GM23338 (cell line): ENCODE results near the gene ASPSCR1. TPM values are rescaled to one million over a fixed set of nuclear protein-coding genes. Genes with fewer than 3 reads are reported as not detected.

Source experiments
- ATAC-seq: fragments of 200-7000 bp; cut with Tn5 transposase; 3 replicates; pipeline ENCODE4 v1.9.1; 2020
- DNase-seq: peaks from one replicate; pipeline ENCODE4 v3.0.0-alpha.2; 2015; ENCODE audit warnings: low spot score
- H2AFZ ChIP-seq: fragments of 200-600 bp; sonication (generic); 2 replicates; pipeline ENCODE4 v1.8.0; 2016; ENCODE audit warnings: antibody characterized with exemption, mild to moderate bottlenecking, moderate library complexity
- H3F3A ChIP-seq: fragments of 200-600 bp; sonication (generic); replicated peaks from 2 replicates; pipeline ENCODE4 v1.8.0; 2017; ENCODE audit warnings: antibody characterized with exemption, mixed run types, low read depth
- H3K27ac ChIP-seq: fragments of 200-600 bp; sonication (generic); 2 replicates; pipeline ENCODE4 v1.6.1; 2016; ENCODE audit warnings: low read depth
- H3K27me3 ChIP-seq: fragments of 200-600 bp; sonication (generic); 2 replicates; pipeline ENCODE4 v1.8.0; 2016; ENCODE audit warnings: mild to moderate bottlenecking, mixed run types, moderate library complexity; ENCODE audit not compliant: insufficient read depth
- H3K36me3 ChIP-seq: fragments of 200-600 bp; sonication (generic); 2 replicates; pipeline ENCODE4 v1.8.0; 2016; ENCODE audit warnings: mild to moderate bottlenecking; ENCODE audit not compliant: insufficient read depth
- H3K4me1 ChIP-seq: fragments of 200-600 bp; sonication (generic); 2 replicates; pipeline ENCODE4 v1.8.0; 2016; ENCODE audit warnings: mild to moderate bottlenecking, moderate library complexity; ENCODE audit not compliant: insufficient read depth
- H3K4me2 ChIP-seq: fragments of 200-600 bp; sonication (generic); 2 replicates; pipeline ENCODE4 v1.7.1; 2017; ENCODE audit warnings: mixed run types
- H3K4me3 ChIP-seq: fragments of 200-600 bp; sonication (generic); 2 replicates; pipeline ENCODE4 v1.6.1; 2016; ENCODE audit warnings: mixed run types
- H3K79me2 ChIP-seq: fragments of 200-600 bp; sonication (generic); replicated peaks from 2 replicates; pipeline ENCODE4 v1.8.0; 2017; ENCODE audit warnings: mild to moderate bottlenecking; ENCODE audit not compliant: insufficient read depth
- H3K9me2 ChIP-seq: fragments of 200-600 bp; sonication (generic); 2 replicates; pipeline ENCODE4 v1.8.0; 2017; ENCODE audit not compliant: insufficient read depth
- H4K20me1 ChIP-seq: fragments of 200-600 bp; sonication (generic); replicated peaks from 2 replicates; pipeline ENCODE4 v1.8.0; 2017; ENCODE audit warnings: mild to moderate bottlenecking; ENCODE audit not compliant: insufficient read depth
- H3K27ac Mint-ChIP-seq: 2 replicates; pipeline ENCODE4 v1.8.0; 2020; ENCODE audit warnings: inconsistent platforms, mild to moderate bottlenecking, moderate library complexity, mixed read lengths
- H3K27me3 Mint-ChIP-seq: 3 replicates; pipeline ENCODE4 v1.8.0; 2022; ENCODE audit warnings: low read depth, mild to moderate bottlenecking, moderate library complexity, mixed read lengths, inconsistent platforms; ENCODE audit not compliant: insufficient read depth, poor library complexity
- H3K36me3 Mint-ChIP-seq: 3 replicates; pipeline ENCODE4 v1.8.0; 2021; ENCODE audit warnings: low read depth, mild to moderate bottlenecking, inconsistent platforms, moderate library complexity, mixed read lengths
- H3K4me1 Mint-ChIP-seq: 3 replicates; pipeline ENCODE4 v1.8.0; 2020; ENCODE audit warnings: mild to moderate bottlenecking, inconsistent platforms, mixed read lengths
- H3K4me3 Mint-ChIP-seq: 3 replicates; pipeline ENCODE4 v1.8.0; 2021; ENCODE audit warnings: moderate library complexity, mild to moderate bottlenecking, inconsistent platforms, mixed read lengths
- H3K9me3 Mint-ChIP-seq: 3 replicates; pipeline ENCODE4 v1.8.0; 2020; ENCODE audit warnings: moderate library complexity, mild to moderate bottlenecking, inconsistent platforms, mixed read lengths
- CREB1 ChIP-seq: fragments of 250-450 bp; sonication (Bioruptor Pico); IDR thresholded peaks from 2 replicates; pipeline ENCODE4 v1.5.0; 2020; ENCODE audit warnings: low read depth, mild to moderate bottlenecking, moderate library complexity
- POLR2AphosphoS5 ChIP-seq: IDR thresholded peaks from 2 replicates; pipeline ENCODE4 v1.6.1; 2016; ENCODE audit warnings: antibody characterized with exemption, low read depth
- STAT1 ChIP-seq: IDR thresholded peaks from one replicate; pipeline ENCODE4 v1.6.1; 2016; ENCODE audit warnings: antibody characterized with exemption; ENCODE audit not compliant: unreplicated experiment
- ZNF114 ChIP-seq: fragments of 250-450 bp; sonication (Bioruptor Pico); IDR thresholded peaks from 2 replicates; pipeline ENCODE4 v1.5.0; 2020; ENCODE audit warnings: mild to moderate bottlenecking, moderate library complexity
- ZNF331 ChIP-seq: fragments of 250-450 bp; sonication (Bioruptor Pico); IDR thresholded peaks from 2 replicates; pipeline ENCODE4 v1.5.0; 2020; ENCODE audit warnings: low read depth, mild to moderate bottlenecking, moderate library complexity
- polyA plus RNA-seq: library from polyadenylated mRNA; unstranded; fragments of >200 nt; fragmentation: Nextera tagmentation; extraction: Ambion mirVana; gene quantifications from 2 replicates; pipeline ENCODE4 v1.2.1, GENCODE V29; 2016
- total RNA-seq: library from RNA; depleted of rRNA; stranded (reverse); fragments of >200 nt; shearing (Covaris generic); gene quantifications from 2 replicates; pipeline ENCODE4 v1.2.3, GENCODE V29; 2014
- TF ChIP-seq, protein P1 (sequence below): IDR thresholded peaks from one replicate; pipeline ENCODE4 v1.6.1; 2018; ENCODE audit warnings: antibody characterized with exemption; ENCODE audit not compliant: unreplicated experiment
- TF ChIP-seq, protein P2 (sequence below): fragments of 250-450 bp; sonication (Bioruptor Pico); IDR thresholded peaks from 2 replicates; pipeline ENCODE4 v1.5.0; 2020; ENCODE audit warnings: mild to moderate bottlenecking, moderate library complexity
- TF ChIP-seq, protein P3 (sequence below): IDR thresholded peaks from 2 replicates; pipeline ENCODE4 v1.6.1; 2016; ENCODE audit warnings: antibody characterized with exemption
- TF ChIP-seq, protein P4 (sequence below), 2 experiments: fragments of 200-600 bp in 1 of 2; sonication (generic) in 1 of 2; conservative IDR thresholded peaks; 2 replicates each; pipeline versions ENCODE4 v1.5.1 to v1.6.1; 2016 to 2017; ENCODE audit warnings: antibody characterized with exemption in 2 of 2, low read depth in 2 of 2, mild to moderate bottlenecking in 2 of 2, moderate library complexity in 1 of 2

The ASPSCR1 gene
- total and polyA plus RNA-seq, 2 experiments from 2014 or later, result 44.2 to 46.9 TPM

DNA sequence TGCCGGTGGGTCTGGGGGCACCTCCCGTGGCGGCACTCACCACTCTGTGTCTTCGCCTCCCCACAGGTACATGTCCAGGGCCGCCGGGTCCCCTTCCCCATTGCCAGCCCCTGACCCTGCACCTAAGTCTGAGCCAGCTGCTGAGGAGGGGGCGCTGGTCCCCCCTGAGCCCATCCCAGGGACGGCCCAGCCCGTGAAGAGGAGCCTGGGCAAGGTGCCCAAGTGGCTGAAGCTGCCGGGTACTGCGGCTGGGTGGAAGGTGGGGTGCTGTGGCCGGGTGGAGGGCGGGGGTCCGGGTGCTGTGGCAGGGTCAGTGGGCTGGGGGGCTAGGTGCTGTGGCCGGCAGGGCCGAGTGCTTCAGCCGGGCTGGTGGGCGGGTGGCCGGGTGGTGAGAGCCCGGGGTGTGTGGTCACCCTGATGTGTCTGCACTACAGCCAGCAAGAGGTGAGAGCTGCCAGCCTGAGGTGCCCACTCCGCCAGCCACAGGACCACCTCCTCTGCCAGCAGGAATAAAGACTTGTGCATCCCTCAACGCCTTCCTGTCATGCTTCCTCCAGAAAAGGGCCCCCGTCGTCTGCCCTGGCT is 39.5 kb downstream of the ASPSCR1 start:
- H2AFZ ChIP-seq, result no peak overlapping the region
- TF ChIP-seq ZNF331 (CRISPR knock-in tag) (no peak), STAT1 (no peak), POLR2AphosphoS5 (no peak), ZNF114 (no peak), CREB1 (CRISPR knock-in tag) (no peak)
- TF ChIP-seq, protein P1, sequence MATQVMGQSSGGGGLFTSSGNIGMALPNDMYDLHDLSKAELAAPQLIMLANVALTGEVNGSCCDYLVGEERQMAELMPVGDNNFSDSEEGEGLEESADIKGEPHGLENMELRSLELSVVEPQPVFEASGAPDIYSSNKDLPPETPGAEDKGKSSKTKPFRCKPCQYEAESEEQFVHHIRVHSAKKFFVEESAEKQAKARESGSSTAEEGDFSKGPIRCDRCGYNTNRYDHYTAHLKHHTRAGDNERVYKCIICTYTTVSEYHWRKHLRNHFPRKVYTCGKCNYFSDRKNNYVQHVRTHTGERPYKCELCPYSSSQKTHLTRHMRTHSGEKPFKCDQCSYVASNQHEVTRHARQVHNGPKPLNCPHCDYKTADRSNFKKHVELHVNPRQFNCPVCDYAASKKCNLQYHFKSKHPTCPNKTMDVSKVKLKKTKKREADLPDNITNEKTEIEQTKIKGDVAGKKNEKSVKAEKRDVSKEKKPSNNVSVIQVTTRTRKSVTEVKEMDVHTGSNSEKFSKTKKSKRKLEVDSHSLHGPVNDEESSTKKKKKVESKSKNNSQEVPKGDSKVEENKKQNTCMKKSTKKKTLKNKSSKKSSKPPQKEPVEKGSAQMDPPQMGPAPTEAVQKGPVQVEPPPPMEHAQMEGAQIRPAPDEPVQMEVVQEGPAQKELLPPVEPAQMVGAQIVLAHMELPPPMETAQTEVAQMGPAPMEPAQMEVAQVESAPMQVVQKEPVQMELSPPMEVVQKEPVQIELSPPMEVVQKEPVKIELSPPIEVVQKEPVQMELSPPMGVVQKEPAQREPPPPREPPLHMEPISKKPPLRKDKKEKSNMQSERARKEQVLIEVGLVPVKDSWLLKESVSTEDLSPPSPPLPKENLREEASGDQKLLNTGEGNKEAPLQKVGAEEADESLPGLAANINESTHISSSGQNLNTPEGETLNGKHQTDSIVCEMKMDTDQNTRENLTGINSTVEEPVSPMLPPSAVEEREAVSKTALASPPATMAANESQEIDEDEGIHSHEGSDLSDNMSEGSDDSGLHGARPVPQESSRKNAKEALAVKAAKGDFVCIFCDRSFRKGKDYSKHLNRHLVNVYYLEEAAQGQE, result no peak
- TF ChIP-seq, protein P2, sequence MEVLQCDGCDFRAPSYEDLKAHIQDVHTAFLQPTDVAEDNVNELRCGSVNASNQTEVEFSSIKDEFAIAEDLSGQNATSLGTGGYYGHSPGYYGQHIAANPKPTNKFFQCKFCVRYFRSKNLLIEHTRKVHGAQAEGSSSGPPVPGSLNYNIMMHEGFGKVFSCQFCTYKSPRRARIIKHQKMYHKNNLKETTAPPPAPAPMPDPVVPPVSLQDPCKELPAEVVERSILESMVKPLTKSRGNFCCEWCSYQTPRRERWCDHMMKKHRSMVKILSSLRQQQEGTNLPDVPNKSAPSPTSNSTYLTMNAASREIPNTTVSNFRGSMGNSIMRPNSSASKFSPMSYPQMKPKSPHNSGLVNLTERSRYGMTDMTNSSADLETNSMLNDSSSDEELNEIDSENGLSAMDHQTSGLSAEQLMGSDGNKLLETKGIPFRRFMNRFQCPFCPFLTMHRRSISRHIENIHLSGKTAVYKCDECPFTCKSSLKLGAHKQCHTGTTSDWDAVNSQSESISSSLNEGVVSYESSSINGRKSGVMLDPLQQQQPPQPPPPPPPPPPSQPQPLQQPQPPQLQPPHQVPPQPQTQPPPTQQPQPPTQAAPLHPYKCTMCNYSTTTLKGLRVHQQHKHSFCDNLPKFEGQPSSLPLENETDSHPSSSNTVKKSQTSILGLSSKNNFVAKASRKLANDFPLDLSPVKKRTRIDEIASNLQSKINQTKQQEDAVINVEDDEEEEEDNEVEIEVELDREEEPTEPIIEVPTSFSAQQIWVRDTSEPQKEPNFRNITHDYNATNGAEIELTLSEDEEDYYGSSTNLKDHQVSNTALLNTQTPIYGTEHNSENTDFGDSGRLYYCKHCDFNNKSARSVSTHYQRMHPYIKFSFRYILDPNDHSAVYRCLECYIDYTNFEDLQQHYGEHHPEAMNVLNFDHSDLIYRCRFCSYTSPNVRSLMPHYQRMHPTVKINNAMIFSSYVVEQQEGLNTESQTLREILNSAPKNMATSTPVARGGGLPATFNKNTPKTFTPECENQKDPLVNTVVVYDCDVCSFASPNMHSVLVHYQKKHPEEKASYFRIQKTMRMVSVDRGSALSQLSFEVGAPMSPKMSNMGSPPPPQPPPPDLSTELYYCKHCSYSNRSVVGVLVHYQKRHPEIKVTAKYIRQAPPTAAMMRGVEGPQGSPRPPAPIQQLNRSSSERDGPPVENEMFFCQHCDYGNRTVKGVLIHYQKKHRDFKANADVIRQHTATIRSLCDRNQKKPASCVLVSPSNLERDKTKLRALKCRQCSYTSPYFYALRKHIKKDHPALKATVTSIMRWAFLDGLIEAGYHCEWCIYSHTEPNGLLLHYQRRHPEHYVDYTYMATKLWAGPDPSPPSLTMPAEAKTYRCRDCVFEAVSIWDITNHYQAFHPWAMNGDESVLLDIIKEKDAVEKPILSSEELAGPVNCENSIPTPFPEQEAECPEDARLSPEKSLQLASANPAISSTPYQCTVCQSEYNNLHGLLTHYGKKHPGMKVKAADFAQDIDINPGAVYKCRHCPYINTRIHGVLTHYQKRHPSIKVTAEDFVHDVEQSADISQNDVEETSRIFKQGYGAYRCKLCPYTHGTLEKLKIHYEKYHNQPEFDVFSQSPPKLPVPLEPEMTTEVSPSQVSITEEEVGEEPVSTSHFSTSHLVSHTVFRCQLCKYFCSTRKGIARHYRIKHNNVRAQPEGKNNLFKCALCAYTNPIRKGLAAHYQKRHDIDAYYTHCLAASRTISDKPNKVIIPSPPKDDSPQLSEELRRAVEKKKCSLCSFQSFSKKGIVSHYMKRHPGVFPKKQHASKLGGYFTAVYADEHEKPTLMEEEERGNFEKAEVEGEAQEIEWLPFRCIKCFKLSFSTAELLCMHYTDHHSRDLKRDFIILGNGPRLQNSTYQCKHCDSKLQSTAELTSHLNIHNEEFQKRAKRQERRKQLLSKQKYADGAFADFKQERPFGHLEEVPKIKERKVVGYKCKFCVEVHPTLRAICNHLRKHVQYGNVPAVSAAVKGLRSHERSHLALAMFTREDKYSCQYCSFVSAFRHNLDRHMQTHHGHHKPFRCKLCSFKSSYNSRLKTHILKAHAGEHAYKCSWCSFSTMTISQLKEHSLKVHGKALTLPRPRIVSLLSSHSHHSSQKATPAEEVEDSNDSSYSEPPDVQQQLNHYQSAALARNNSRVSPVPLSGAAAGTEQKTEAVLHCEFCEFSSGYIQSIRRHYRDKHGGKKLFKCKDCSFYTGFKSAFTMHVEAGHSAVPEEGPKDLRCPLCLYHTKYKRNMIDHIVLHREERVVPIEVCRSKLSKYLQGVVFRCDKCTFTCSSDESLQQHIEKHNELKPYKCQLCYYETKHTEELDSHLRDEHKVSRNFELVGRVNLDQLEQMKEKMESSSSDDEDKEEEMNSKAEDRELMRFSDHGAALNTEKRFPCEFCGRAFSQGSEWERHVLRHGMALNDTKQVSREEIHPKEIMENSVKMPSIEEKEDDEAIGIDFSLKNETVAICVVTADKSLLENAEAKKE (CRISPR knock-in tag), result no peak
- TF ChIP-seq, protein P3, sequence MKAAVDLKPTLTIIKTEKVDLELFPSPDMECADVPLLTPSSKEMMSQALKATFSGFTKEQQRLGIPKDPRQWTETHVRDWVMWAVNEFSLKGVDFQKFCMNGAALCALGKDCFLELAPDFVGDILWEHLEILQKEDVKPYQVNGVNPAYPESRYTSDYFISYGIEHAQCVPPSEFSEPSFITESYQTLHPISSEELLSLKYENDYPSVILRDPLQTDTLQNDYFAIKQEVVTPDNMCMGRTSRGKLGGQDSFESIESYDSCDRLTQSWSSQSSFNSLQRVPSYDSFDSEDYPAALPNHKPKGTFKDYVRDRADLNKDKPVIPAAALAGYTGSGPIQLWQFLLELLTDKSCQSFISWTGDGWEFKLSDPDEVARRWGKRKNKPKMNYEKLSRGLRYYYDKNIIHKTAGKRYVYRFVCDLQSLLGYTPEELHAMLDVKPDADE, result no peak
- TF ChIP-seq, protein P4, sequence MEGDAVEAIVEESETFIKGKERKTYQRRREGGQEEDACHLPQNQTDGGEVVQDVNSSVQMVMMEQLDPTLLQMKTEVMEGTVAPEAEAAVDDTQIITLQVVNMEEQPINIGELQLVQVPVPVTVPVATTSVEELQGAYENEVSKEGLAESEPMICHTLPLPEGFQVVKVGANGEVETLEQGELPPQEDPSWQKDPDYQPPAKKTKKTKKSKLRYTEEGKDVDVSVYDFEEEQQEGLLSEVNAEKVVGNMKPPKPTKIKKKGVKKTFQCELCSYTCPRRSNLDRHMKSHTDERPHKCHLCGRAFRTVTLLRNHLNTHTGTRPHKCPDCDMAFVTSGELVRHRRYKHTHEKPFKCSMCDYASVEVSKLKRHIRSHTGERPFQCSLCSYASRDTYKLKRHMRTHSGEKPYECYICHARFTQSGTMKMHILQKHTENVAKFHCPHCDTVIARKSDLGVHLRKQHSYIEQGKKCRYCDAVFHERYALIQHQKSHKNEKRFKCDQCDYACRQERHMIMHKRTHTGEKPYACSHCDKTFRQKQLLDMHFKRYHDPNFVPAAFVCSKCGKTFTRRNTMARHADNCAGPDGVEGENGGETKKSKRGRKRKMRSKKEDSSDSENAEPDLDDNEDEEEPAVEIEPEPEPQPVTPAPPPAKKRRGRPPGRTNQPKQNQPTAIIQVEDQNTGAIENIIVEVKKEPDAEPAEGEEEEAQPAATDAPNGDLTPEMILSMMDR (conservative IDR thresholded peaks at IDR 0.05; ENCODE audit: low read depth in 2 of 2), result no peak
- Mint-ChIP-seq H3K36me3 (peaks cover 6% of the 10 kb centered on the region; the same call in 1 of the 3 replicates), H3K4me1 (peaks cover 5% of the 10 kb centered on the region; the same call in 2 of the 3 replicates), H3K27ac (no peak overlapping the region), H3K27me3 (peaks cover 15% of the 10 kb centered on the region), H3K9me3 (no peaks in the 10 kb centered on the region), H3K4me3 (no peak overlapping the region)
- no peaks in the 10 kb centered on the region for H3K27me3 ChIP-seq
- peaks cover 5% of the 10 kb centered on the region; the same call in 1 of the 2 replicates for H3K4me1 ChIP-seq
- H3K79me2 ChIP-seq, result peaks cover 10% of the 10 kb centered on the region
- H3K4me3 ChIP-seq, result no peak overlapping the region
- no peak for ATAC-seq
- peaks cover 8% of the 10 kb centered on the region; the same call in 1 of the 2 replicates for H3F3A ChIP-seq
- no peaks in the 10 kb centered on the region for H3K36me3 ChIP-seq
- no peak for DNase-seq
- H3K4me2 ChIP-seq, result no peak overlapping the region
- H4K20me1 ChIP-seq, result peaks cover 3% of the 10 kb centered on the region
- H3K9me2 ChIP-seq, result no peaks in the 10 kb centered on the region
- peak overlapping the region; percentile 80; the same call in 1 of the 2 replicates for H3K27ac ChIP-seq
